Stimulated activated CD4-positive, alpha-beta T cell treated with anti-CD3 and anti-CD28 coated beads, Interleukin-4, amount 100 ng/mL, for 24 hours (primary cell): Measurements from ENCODE around the gene CACYBP.

Experiments
- DNase-seq: peaks from one replicate; pipeline ENCODE4 v3.0.0-alpha.2; 2020

The CACYBP gene

DNA sequence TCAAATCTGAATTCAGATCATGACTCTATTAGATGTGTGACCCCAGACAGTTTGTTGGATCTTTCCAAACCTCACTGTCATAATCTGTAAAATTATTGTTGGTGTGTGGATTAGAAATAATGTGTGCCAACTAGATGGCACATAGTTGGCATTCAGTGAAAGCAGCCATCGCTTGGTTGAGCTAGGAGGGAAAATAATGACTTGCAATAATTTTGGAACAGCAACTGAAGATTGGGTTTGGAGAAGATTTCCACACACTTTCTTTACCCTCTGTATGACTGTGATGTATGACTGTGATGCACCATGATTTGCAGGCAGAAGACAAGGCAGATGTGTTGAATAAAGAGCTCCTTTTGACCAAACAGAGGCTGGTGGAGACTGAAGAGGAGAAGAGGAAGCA lies 24.0 kb upstream of the CACYBP start:
- no peak for DNase-seq

DNA sequence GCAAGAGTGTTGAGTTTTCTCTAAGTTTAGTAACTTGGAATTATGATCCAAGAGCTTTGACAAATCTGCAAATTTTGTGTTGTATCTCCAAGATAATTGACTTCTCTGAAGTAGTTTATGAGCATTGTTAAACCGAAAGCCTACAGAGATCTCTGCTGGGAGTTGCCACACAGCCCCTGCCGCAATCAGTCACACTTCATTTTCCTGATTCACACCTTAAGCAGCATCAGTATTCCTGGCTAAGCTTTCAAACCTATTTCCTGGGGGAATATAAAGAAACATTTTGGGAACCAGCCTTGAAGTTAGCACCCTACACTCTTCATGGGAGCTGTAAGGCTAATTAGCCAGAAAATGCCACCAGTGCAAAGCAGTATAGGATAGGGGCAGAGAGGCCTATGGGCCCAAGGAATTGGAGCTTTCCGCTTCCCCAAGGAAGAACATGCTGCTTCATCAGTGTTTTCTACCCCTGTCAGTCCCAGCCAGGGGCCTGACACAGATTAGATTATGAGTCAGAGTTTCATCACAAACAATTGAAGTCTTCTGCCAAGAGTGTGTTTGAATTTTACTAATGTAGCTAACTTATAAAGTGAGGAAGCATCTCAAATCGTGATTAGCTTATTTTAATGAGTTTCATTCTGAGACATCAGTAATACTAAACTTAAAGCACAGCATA lies 23.2 kb upstream of the CACYBP start:
- DNase-seq = peak; percentile 20

DNA sequence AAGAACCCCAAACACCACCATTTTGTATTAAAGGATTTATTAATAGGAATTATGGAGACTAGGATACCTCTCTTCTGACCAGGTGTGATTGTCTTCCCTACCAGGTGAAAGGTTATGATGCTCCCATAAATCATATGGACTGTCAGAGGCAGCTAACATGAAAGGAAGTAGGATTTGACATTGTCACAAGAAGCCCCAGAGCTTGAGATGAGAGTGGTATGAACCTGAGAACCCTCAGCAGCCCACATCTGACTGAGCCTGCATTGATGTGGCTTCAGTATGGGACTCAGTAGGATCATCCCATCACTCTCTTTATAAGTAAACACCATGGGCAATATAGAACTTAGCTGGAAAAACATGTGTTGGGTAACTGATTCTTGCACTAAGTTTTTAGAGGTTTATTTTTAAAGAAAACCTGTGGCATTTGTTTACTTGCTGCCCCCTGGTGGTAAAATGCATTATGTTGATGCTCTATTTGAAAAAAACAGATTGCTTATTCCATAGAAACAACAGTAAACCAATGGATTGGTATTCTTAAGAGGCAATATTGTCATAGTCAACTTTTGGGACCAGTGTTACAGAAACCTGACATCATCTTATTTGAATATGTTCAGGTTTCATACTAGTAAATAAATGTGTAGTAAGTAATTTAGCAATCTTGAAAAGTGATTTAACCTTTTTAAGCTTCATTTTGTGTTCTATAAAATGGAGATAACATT lies 16.6 kb upstream of the CACYBP start:
- DNase-seq = peak; percentile 59

DNA sequence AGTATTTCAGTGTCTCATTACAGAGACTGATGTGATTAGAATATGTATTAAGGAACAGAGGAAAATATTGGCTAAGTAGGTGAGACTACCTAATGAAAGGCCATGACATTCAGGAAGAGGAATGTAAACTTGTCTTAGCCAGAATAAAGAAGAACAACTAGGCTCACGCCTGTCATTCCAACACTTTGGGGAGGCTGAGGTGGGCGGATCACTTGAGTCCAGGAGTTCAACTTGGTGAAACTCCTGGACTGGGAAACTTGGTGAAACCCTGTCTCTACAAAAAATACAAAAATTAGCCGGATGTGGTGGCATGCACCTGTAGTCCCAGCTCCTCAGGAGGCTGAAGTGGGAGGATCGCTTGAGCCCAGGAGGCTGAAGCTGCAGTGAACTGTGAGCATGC lies 14.8 kb upstream of the CACYBP start:
- no peak for DNase-seq

DNA sequence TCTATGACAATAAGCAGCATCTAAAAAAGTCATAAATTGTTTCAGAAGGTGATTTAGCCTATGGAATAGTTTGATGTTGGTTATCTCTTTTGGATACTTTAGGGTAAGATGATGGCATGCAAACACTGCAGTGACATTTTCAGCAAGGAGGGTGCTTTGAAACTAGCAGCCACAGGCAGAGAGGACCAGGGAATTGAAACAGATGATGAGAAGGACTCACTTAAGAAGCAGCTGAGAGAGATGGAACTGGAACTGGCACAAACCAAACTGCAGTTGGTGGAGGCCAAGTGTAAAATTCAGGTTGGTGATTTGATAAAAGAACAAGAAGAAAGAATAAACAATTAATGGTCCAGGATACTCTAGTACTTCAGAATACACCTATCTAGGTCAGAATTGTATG lies 11.2 kb upstream of the CACYBP start:
- DNase-seq = no peak

DNA sequence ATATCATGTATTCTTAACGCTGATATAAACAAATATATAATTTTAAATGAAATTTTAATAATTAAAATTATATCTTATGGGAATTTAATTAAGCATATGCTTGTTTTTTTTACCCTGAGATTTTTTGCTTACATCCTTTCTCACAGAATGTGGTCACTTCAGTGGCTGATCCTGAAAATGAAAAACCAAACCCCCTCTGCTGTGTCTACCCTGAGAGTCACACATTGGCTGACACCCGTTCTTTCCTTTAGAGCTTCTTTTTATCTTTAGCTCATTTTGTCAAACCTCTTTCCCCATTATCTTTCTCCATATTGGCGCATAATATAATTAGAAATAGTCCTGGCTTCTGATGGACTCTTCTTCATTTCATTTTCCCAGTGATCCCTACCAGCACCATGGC lies 10.8 kb upstream of the CACYBP start:
- DNase-seq = no peak

DNA sequence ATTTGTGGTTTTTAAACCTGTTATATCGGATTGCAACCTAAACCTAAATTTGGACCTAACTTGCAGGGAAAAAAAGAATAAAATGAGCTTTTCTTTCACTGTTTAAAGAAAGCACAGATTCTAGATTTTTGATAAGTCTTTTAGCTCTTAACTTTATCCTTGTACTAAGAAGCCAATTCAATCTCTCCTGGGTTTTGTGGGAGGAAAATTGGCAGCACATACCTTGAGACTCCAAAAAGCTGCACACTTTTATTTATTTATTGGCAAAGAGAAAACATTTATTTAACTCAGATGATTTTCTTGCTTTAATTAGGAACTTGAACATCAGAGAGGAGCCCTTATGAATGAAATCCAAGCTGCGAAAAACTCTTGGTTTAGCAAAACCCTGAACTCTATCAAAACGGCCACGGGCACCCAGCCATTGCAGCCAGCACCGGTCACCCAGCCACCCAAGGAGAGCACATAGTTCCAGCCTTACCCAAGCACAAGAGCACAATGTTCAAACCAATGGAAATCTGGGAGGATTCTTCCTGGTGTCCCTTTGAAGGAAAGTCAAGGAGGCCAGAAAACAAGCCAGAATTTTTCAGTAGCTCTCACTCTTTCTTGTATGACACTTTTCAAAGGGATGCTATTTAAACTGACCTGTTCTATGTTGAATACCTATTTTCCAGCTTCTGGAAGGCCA lies 10.1 kb upstream of the CACYBP start:
- no peak for DNase-seq

DNA sequence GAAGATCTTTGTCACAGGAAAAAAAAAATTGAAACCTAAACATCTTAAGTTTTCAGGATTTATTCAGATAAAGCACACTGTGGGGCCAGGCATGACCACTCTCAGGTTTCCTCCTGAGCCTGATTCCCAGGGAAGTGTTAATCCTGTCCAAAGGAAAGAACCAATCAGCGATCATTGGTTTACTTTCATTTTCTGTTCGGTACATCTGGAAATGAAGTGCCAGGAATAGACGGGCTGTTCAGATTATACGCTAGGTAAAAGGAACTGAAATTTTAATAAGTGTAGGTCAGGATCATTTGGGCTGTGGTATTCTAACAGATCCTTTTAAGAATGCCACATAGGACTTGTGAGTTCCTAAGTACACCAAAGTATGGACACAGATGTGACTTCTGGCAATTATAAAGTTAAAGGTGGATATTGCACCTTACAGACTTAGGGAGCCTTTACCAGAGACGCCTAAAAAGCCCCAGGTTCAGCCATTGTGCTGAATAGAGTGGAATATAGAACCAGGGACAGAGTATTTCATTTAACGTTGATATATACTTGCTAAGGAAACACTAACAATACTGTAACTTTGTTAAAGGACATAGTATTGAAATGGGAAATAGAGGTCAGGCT lies 9.3 kb upstream of the CACYBP start:
- DNase-seq = no peak

DNA sequence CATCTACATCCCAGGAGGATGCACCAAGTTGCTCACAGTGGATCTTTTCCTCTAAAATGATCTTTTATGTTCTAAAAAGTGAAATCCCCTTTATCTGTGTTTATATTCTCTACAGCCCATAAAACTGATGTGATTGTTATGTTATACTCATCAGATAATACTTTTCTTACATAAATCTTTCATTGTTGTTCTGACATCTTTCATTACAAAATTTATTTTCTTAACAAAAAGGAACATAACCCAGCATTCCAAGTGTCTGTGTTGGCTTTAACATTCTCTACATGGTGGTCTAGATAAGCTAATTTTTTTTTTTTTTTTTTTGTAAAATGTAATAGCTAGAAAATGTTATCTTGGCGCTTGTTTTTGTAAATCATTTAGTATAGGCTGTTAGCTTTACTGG lies 8.3 kb upstream of the CACYBP start:
- DNase-seq = no peak

DNA sequence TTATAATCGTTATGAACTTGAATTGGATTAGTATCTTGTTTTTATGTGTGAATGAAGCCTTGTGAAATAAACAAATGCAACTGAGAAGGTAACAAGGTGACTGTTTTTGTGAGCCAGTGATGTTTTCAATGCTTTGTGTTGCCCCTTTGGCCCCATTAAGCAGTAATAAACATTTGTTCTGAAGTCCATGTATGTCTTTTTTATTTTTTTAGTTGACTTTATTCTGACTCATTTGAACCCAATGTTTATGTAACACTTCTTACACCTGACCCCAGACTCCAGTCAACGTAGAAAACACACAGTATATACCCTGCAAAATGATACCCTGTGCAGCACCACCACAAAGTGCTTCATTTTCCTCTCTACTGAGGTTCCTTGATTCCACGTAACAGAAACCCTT lies 4.6 kb upstream of the CACYBP start:
- DNase-seq = no peak

DNA sequence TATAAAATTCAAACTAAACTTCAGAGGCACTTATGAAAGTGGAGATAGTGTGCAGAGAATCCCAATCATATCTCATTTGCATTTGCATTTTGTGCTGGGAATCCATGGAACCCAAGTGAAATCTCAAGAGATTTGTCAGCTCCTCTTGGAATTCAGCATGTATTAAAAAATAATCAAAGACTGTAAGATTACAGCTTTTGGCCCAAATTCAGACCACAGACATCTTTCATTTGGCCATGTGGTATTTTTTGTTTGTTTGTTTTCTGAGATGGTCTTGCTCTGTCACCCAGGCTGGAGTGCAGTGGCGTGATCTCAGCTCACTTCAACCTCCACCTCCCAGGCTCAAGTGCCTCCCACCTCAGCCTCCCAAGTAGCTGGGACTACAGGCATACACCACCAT lies 3.8 kb upstream of the CACYBP start:
- no peak for DNase-seq

DNA sequence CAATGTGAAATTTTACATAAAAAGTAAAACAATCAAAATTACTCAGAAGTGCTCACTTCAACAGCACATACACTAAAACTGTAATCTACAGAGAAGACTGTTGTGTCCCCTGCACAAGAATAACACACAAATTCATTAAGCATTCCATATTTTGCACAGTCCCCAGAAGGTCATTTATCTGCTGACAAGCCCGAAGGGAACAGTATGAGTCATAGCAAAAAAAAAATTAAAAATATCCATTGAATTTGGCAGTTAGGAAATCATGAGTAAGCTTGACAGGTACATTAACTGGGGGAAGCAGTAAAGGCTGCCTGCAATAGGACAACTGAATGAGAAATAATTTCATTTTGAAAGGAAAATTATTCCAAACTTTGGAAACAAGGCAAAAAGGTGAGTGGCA lies 3.3 kb upstream of the CACYBP start:
- no peak for DNase-seq

DNA sequence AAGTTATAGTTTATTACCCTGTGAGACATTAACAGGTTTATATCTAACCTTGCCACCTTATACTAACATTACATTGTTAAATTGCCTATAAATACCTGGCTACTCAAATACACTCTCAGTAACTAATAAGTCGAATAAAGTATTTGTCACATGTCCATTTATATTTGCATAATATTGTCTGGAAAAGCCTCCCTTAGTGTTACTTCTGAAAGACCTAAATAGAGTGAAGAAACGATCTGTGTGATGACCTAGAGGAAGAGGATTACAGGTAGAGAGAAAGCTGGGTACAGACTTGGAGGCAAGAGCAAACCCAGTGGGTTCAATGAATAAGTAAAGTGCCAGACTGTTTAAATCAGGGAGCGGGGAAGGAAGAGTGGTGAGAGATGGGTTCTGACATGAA lies 2.7 kb upstream of the CACYBP start:
- DNase-seq = no peak

DNA sequence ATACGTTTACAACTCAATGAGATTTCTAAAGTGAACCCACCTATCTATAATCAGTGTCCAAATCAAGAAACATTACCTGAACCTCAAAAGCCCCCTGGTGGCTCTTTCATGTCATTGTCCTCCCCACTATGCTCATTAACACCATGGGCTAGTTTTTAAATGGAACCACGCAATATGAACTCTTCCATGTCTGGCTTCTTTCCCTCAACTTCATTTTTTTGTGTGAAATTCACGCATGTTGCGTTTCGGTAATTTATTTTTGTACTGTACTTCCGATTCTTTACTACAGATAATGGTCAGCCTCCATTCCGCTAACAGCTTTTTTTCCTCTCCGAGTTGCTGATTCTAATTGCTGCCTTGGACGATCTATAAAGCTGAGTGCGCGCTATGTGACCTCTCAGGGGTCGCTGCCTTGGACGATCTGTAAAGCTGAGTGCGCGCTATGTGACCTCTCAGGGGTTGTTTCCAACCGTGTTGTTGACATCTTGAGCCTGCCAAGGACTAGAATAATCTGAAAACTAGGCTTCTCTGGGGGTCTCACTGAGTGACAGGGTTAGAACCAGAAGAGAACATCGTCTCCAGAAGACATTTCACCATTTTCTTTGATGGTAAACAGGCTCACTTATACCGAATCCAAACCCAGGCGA lies 1.1 kb upstream of the CACYBP start:
- DNase-seq = peak; percentile 48

DNA sequence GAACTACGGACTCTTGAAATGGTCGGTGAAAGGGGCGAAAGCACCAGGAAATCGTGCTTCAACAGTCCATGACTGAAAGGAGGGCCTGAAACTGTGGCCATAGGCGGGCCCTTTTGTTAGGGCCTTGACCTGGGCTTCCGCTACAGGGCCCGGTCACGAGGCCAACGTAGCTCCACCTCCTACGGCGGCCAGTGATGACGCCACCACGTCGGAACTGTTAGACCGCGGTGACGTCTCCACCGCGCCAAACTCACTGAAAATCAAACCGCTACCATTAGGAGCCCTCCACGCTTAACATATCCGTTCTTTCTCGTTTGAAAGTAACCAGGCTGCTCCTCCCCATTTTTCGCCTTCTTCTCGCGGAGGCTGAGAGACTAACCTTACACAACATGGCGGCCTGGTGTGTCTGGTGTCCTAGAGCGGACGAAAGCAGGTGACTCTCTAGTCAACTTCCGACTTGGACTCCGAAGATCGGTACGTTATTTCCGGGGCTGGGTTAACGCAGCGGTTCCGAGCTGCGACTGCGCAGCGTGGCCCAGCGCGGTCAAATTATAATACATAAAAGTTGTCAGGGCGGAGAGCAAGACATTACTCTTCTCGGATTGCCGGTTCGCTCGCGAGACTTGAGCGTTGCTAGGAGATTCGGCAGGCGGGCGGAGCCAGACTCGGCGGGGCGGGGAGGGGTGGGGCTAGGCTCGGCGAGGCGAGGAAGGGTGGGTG lies 371 bp upstream of the CACYBP start:
- DNase-seq = peak; percentile 96

DNA sequence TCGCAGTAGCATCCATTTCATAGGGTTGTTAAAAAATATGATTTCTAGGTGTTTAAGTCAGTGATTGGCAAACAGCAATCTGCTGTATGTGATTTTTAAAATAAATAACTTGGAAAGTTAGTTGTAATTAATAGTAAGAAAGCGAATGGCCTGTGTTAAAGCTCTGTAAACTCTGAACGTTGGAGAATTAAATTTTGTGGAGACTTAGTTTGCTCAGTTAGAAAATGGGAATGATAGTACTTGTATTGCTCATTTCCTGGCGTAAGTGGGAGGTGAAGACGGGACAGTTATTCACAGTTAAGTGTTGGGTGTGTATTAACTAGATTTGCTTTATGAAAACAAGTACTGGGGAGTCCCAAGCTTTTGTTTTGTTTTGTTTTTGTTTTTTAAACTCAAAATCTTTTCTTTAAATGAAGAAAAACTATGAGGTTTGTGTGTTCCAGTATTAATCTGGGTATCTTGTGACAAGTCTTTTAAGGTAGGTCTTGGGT lies 995 bp downstream of the CACYBP start:
- peak; percentile 26 for DNase-seq

DNA sequence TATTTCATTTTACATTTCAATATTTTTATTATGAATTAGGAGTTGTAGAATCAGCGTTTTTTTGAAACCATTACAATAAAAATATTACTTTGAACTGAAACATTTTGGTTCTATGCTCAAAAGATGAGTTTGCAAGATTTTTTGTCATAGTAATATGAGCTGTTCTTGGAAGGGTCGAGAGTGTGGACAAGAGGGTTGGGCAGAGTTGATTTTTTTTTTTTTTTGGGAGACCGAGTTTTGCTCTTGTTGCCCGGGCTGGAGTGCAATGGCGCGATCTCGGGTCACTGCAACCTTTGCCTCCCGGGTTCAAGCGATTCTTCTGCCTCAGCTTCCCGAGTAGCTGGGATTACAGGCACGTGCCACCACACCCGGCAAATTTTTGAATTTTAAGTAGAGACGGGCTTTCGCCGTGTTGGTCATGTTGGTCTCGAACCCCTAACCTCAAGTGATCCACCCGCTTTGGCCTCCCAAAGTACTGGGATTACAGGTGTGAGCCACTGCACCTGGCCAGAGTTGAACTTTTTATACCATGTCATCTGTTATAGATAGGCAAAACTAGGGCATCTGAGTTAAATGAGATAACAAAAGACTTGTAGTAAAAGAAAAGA lies 3.3 kb downstream of the CACYBP start:
- no peak for DNase-seq

DNA sequence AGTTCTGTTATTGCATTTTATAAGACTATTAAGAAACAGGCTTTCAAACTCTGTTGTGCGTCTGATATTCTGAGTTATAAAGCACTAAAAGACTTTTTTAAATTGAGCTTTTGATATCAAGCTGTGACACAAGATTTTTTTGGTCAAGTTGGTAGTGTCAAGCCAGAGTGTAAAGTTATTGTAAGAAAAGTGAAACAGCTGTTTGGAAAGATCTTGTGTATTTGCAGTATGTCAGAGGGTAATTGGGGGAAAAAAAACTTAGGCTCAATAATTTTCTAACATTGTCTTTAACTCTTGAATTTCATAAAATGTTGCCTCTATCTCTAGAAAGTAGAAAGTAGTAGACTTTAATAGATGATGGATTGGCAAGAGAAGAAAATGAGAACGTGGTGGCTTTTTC lies 3.8 kb downstream of the CACYBP start:
- DNase-seq = no peak

DNA sequence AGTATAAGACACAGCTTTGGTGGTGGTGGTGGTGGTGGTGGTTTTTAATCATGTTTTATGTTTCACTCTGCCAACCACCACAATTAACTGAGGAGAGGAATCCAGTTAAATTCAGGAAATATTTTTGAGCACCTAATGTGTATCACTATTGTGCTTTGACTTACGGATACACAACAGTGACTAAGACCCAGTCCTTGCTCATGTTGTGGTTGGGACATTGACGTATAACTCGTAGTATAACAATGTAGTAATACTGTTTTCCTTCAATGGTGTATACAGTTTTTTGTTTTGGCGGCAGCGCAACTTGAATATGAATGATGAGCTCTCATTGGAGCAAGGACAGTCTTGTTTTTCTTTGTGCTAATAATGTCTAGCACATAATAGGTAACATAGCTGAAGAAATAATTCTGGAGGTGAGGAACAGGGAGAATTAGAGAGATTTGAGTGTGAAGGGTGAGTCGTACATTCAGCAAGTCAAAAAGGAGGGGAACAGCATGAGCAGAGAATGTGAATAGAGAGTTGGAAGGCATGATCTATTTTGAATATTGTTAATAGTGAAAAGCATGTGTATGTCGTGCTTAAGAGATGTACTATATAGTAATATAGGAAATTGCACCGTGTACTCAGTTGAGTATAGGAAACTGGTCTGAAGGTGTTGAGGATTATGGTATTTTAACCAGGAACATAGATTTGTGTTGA lies 5.5 kb downstream of the CACYBP start:
- DNase-seq = no peak

DNA sequence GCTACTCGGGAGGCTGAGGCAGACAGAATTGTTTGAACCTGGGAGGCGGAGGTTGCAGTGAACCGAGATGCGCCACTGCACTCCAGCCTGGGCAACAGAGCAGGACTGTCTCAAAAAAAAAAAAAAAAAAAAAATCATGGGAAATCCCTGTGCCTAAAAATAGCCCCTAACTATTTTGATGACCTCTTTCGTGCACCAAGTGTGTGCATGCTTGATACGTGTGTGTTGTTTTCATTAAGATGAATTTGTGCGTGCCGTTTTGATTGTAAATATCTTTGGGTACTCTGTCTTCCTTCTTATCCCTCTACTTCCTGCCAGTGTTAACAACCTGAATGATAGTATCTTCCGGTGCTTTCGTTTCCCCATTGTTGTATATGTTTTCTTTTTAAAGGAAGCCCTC lies 9.8 kb downstream of the CACYBP start:
- no peak for DNase-seq

DNA sequence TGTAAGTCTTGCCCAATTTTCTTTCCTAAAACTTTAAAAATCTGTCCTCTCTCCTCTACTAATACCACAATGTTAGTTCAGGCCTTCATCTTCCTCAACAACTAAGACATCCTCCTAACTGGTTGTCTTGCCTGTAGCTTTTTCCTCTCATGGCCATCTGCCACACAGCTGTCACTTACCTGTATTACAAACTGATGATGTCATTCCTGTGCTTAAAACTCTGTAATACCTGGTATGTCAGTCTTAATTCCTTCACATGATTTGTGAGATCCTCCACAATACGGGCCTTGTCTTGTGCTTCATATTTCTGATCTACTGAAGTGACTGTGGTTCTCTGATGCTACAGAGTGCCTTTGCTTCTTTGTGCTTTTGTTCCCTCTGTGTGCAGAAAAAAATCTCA lies 13.7 kb downstream of the CACYBP start:
- no peak for DNase-seq
